Stimulated activated CD8-positive, alpha-beta memory T cell treated with anti-CD3 and anti-CD28 coated beads, Interleukin-12 subunit alpha, Interleukin-12 subunit beta, amount 100 ng/mL, for 1 hour (primary cell): ENCODE measurements around the gene ECI1.

Source experiments
- DNase-seq: peaks from one replicate; pipeline ENCODE4 v3.0.0-alpha.2; 2020; ENCODE audit warnings: low read depth

ECI1 gene

DNA sequence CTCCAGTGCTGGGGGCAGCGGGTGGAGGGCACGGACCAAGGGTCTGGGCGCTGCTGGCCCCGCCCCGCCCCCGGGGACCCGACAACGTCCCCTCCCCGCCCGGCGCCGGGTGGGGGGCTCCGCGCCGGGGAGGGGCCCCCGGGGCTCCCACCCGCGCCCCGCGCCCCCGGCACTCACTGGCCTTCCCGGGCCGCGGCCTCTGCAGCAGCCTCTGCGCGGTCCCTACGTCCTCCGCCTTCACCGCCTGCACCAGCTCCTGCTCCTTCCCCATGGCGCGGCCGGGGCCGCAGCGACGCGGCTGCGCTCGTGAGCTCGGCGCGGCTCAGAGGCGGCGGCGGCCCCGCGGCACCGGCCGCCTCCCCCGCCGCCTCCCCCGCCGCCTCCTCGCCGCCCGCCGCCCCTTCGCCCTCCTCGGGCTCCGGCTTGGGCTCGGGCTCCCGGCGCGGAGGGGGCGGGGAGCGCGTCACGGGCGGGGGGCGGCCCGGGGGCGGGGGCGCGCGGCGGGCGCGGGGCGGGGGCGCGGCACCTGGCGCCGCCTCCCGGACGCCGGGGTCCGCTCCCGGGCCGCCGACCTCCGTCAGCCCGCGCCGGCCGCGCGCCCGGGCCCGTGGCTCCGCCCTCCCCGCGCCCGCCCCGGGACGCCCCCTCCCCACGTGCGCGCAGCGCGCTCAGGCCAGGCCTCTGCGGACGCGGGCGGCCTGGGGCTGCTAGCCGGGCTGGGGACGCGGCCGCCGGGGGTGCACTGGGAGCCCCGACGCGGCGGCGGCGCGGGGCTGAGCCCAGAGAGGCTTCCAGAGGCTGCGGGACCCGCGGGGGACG is 55.0 kb downstream of the ECI1 start, which contains the start of gene CASKIN1:
Gene CASKIN1 (minus strand): TSS at position 444 of the 819 bp plus-strand sequence. CDS start 173 bp downstream, at position 271.
- no peak for DNase-seq

- DNase-seq, result no peak
Measured at GRCh38 chr16:2195322-2196161, 55.8 kb downstream of the ECI1 start.

DNA sequence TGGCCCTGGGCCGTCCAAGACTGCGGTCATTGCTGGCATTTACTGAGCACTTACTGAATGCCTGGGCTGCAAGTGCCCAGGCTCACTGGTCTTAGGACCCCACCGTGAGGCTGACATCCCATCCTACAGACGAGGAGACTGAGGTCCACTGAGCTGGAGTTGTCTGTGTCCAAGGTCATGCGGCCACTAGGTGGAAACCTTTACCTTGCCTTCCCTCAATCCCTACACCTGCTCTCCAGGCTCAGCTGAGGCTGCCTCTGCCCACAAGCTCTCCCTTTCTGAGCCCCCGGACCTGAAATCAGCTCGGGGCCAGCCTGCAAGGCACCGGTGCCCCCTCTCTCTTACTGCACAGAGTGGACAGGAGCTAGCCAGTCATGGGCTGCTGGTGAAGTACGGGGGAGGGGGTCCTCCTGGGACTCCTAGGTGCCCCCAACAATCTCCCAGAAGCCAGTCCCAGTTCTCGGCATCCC is 56.5 kb downstream of the ECI1 start:
- peak; percentile 25 for DNase-seq

DNA sequence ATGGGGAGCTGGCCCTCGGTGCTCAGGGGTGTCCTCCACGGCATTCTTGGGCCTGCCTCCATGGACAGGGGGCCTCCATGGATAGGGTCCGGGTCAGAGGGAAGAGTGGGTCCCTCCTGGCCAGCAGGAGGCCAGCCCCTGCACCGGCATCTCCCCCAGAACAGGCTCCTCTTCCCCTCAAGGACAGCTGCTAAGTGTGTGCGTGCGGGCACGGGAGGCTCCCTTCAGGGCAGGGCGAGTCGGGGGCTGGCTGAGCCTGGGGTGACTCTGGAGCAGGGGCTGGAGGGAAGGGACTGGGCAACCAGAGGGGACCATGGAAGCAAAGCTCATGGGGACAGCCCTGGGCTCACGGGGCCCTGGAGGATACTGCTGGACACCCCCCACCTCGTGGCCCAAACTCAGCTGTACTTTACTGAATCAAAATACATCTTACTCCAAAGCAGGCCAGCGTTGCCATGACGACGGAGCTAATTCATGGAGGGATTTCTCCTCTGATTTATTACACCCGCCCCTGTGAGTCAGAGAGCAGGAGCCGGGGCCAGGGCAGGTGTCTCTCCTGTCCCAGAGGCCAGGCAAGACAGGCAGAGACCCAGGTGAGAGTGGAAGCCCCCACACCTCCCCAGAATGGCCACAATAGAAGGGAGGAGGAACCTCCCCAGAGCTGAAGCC is 57.1 kb downstream of the ECI1 start:
- DNase-seq, result no peak

- no peak for DNase-seq
Measured at GRCh38 chr16:2191446-2191706, 60.0 kb downstream of the ECI1 start.

- no peak for DNase-seq
Measured at GRCh38 chr16:2190659-2191445, 60.5 kb downstream of the ECI1 start.

GRCh38 chr16:2190002-2190658 is 61.3 kb downstream of the ECI1 start:
- no peak for DNase-seq
